ENCODE data around the gene CREBZF.
"Not testable (repeated sequence)": the region's sequence is repeated elsewhere in the genome, so short reads cannot be mapped to it uniquely, and the experiment has no call there.

Gene CREBZF

GRCh38 chr11:85620256-85620655, 44.7 kb downstream of the CREBZF start:
- no peak for DNase-seq

- DNase-seq, result no peak
Measured at GRCh38 chr11:85619499-85619898, 45.4 kb downstream of the CREBZF start.

- not testable (repeated sequence) for DNase-seq
Measured at GRCh38 chr11:85611643-85612042, 53.3 kb downstream of the CREBZF start.

All from activated CD8-positive, alpha-beta memory T cell treated with anti-CD3 and anti-CD28 coated beads for 24 hours (primary cell).